HEK293 (cell line): Measurements from ENCODE around the gene KCNIP2.

Experiments
- AEBP2 ChIP-seq: fragments of 450-650 bp; formaldehyde crosslinking; IDR thresholded peaks from 2 replicates; pipeline ENCODE4 v1.5.1; 2016; ENCODE audit warnings: missing biosample characterization, missing genetic modification characterization, borderline replicate concordance
- BCL11A ChIP-seq: fragments of 450-650 bp; formaldehyde crosslinking; IDR thresholded peaks from 2 replicates; pipeline ENCODE4 v1.5.1; 2016; ENCODE audit warnings: low read depth, missing biosample characterization, missing genetic modification characterization
- ELK4 ChIP-seq: IDR thresholded peaks from 2 replicates; pipeline ENCODE4 v1.6.1; 2011; ENCODE audit warnings: mild to moderate bottlenecking, low read depth, low read length, borderline replicate concordance
- GFI1B ChIP-seq: fragments of 450-650 bp; formaldehyde crosslinking; IDR thresholded peaks from 2 replicates; pipeline ENCODE4 v1.5.1; 2016; ENCODE audit warnings: missing biosample characterization, missing genetic modification characterization
- GLI4 ChIP-seq: fragments of 450-650 bp; formaldehyde crosslinking; IDR thresholded peaks from 2 replicates; pipeline ENCODE4 v1.5.1; 2016; ENCODE audit warnings: missing biosample characterization, missing genetic modification characterization
- HOXC10 ChIP-seq: sonication (generic); formaldehyde crosslinking; IDR thresholded peaks from 2 replicates; pipeline ENCODE4 v1.8.1; 2023; ENCODE audit warnings: mild to moderate bottlenecking, missing genetic modification reagents
- KLF8 ChIP-seq: fragments of 450-650 bp; formaldehyde crosslinking; IDR thresholded peaks from 2 replicates; pipeline ENCODE4 v1.5.1; 2016; ENCODE audit warnings: missing biosample characterization, missing genetic modification characterization
- REPIN1 ChIP-seq: fragments of 450-650 bp; formaldehyde crosslinking; IDR thresholded peaks from 2 replicates; pipeline ENCODE4 v1.5.1; 2017; ENCODE audit warnings: missing biosample characterization, missing genetic modification characterization, low read depth
- ZBTB49 ChIP-seq: fragments of 450-650 bp; formaldehyde crosslinking; IDR thresholded peaks from 2 replicates; pipeline ENCODE4 v1.5.1; 2016; ENCODE audit warnings: missing biosample characterization, missing genetic modification characterization, low read depth
- ZBTB6 ChIP-seq: fragments of 450-650 bp; formaldehyde crosslinking; IDR thresholded peaks from 2 replicates; pipeline ENCODE4 v1.5.1; 2017; ENCODE audit warnings: missing biosample characterization, missing genetic modification characterization
- ZNF148 ChIP-seq: fragments of 450-650 bp; formaldehyde crosslinking; IDR thresholded peaks from 2 replicates; pipeline ENCODE4 v1.5.0; 2017; ENCODE audit warnings: missing biosample characterization, missing genetic modification characterization, borderline replicate concordance
- ZNF175 ChIP-seq: fragments of 450-650 bp; formaldehyde crosslinking; IDR thresholded peaks from 2 replicates; pipeline ENCODE4 v1.5.1; 2016; ENCODE audit warnings: missing biosample characterization, missing genetic modification characterization
- ZNF221 ChIP-seq: fragments of 450-650 bp; formaldehyde crosslinking; IDR thresholded peaks from 2 replicates; pipeline ENCODE4 v1.5.1; 2017; ENCODE audit warnings: missing biosample characterization, missing genetic modification characterization, borderline replicate concordance
- ZNF223 ChIP-seq: fragments of 450-650 bp; formaldehyde crosslinking; IDR thresholded peaks from 2 replicates; pipeline ENCODE4 v1.5.1; 2016; ENCODE audit warnings: missing biosample characterization, missing genetic modification characterization
- ZNF239 ChIP-seq: fragments of 450-650 bp; formaldehyde crosslinking; IDR thresholded peaks from 2 replicates; pipeline ENCODE4 v1.5.1; 2016; ENCODE audit warnings: missing biosample characterization, missing genetic modification characterization
- ZNF350 ChIP-seq: fragments of 450-650 bp; formaldehyde crosslinking; IDR thresholded peaks from 2 replicates; pipeline ENCODE4 v1.5.0; 2017; ENCODE audit warnings: missing biosample characterization, mild to moderate bottlenecking, missing genetic modification characterization
- ZNF501 ChIP-seq: fragments of 450-650 bp; formaldehyde crosslinking; IDR thresholded peaks from 2 replicates; pipeline ENCODE4 v1.5.1; 2016; ENCODE audit warnings: missing biosample characterization, missing genetic modification characterization
- ZNF513 ChIP-seq: fragments of 450-650 bp; IDR thresholded peaks from 2 replicates; pipeline ENCODE4 v1.5.1; 2018; ENCODE audit warnings: missing biosample characterization, missing genetic modification characterization
- ZNF514 ChIP-seq: fragments of 450-650 bp; formaldehyde crosslinking; IDR thresholded peaks from 2 replicates; pipeline ENCODE4 v1.5.1; 2016; ENCODE audit warnings: missing biosample characterization, missing genetic modification characterization
- ZNF521 ChIP-seq: fragments of 450-650 bp; formaldehyde crosslinking; IDR thresholded peaks from 2 replicates; pipeline ENCODE4 v1.5.1; 2017; ENCODE audit warnings: missing biosample characterization, mild to moderate bottlenecking, missing genetic modification characterization
- ZNF529 ChIP-seq: fragments of 450-650 bp; formaldehyde crosslinking; IDR thresholded peaks from 2 replicates; pipeline ENCODE4 v1.5.1; 2017; ENCODE audit warnings: missing genetic modification characterization, missing biosample characterization; ENCODE audit not compliant: insufficient replicate concordance
- ZNF610 ChIP-seq: fragments of 450-650 bp; formaldehyde crosslinking; IDR thresholded peaks from 2 replicates; pipeline ENCODE4 v1.5.1; 2016; ENCODE audit warnings: missing biosample characterization, missing genetic modification characterization, borderline replicate concordance
- ZNF621 ChIP-seq: fragments of 450-650 bp; formaldehyde crosslinking; IDR thresholded peaks from 2 replicates; pipeline ENCODE4 v1.5.1; 2017; ENCODE audit warnings: missing biosample characterization, missing genetic modification characterization
- ZNF664 ChIP-seq: fragments of 450-650 bp; formaldehyde crosslinking; IDR thresholded peaks from 2 replicates; pipeline ENCODE4 v1.5.1; 2016; ENCODE audit warnings: missing biosample characterization, missing genetic modification characterization
- ZNF701 ChIP-seq: fragments of 450-650 bp; formaldehyde crosslinking; IDR thresholded peaks from 2 replicates; pipeline ENCODE4 v1.5.1; 2016; ENCODE audit warnings: missing biosample characterization, missing genetic modification characterization
- ZNF791 ChIP-seq: fragments of 450-650 bp; formaldehyde crosslinking; IDR thresholded peaks from 2 replicates; pipeline ENCODE4 v1.5.1; 2016; ENCODE audit warnings: missing biosample characterization, missing genetic modification characterization
- ZNF792 ChIP-seq: fragments of 450-650 bp; formaldehyde crosslinking; IDR thresholded peaks from 2 replicates; pipeline ENCODE4 v1.5.1; 2016; ENCODE audit warnings: missing biosample characterization, missing genetic modification characterization
- ZNF837 ChIP-seq: fragments of 450-650 bp; formaldehyde crosslinking; IDR thresholded peaks from 2 replicates; pipeline ENCODE4 v1.5.1; 2016; ENCODE audit warnings: missing biosample characterization, missing genetic modification characterization
- ZSCAN16 ChIP-seq: fragments of 450-650 bp; formaldehyde crosslinking; IDR thresholded peaks from 2 replicates; pipeline ENCODE4 v1.5.1; 2016; ENCODE audit warnings: missing biosample characterization, missing genetic modification characterization
- ZSCAN23 ChIP-seq: fragments of 450-650 bp; formaldehyde crosslinking; IDR thresholded peaks from 2 replicates; pipeline ENCODE4 v1.5.1; 2016; ENCODE audit warnings: missing biosample characterization, missing genetic modification characterization

Gene KCNIP2

GRCh38 chr10:101818119-101818871, 25.3 kb downstream of the KCNIP2 start, which contains the start of gene OGA (continued):
- no peak for TF ChIP-seq ZNF148 (tag by site-specific recombination)
- TF ChIP-seq ZNF521 (tag by site-specific recombination) = no peak
- TF ChIP-seq ZNF664 (tag by site-specific recombination) = no peak
- TF ChIP-seq ZNF350 (tag by site-specific recombination) = no peak
- no peak for TF ChIP-seq ZSCAN16
- TF ChIP-seq ZNF513 (tag by site-specific recombination) = no peak
- TF ChIP-seq ZNF221 = no peak
- no peak for TF ChIP-seq ZNF837
- no peak for TF ChIP-seq ZNF223 (tag by site-specific recombination)
- no peak for TF ChIP-seq ZNF514 (tag by site-specific recombination)
- no peak for TF ChIP-seq ZNF175 (tag by site-specific recombination)
- no peak for TF ChIP-seq ZBTB49
- TF ChIP-seq HOXC10 (CRISPR knock-in tag) = no peak
- no peak for TF ChIP-seq ZNF610 (tag by site-specific recombination)
- no peak; the same call in 1 of the 2 replicates for TF ChIP-seq GLI4 (tag by site-specific recombination)
- no peak for TF ChIP-seq GFI1B (tag by site-specific recombination)
- TF ChIP-seq KLF8 = peak; percentile 97
- TF ChIP-seq BCL11A (tag by site-specific recombination) = no peak
- TF ChIP-seq AEBP2 (tag by site-specific recombination) = no peak
- TF ChIP-seq ZNF791 (tag by site-specific recombination) = no peak
- TF ChIP-seq ZNF239 (tag by site-specific recombination) = no peak
- TF ChIP-seq ZNF621 (tag by site-specific recombination) = no peak
- peak; percentile 93 for TF ChIP-seq ZNF501 (tag by site-specific recombination)
- no peak for TF ChIP-seq ELK4
- TF ChIP-seq ZSCAN23 (tag by site-specific recombination) = 0 out of 2 replicates have a peak, but pooled peaks have one; percentile 22
- TF ChIP-seq ZNF529 (tag by site-specific recombination) = no peak
- TF ChIP-seq ZNF792 (tag by site-specific recombination) = no peak
- no peak for TF ChIP-seq ZBTB6 (tag by site-specific recombination)
- no peak for TF ChIP-seq ZNF701 (tag by site-specific recombination)
- TF ChIP-seq REPIN1 (tag by site-specific recombination) = no peak
